ENCODE results near the gene GRIA3. TPM values are rescaled to one million over a fixed set of nuclear protein-coding genes. Genes with fewer than 3 reads are reported as not detected.

The GRIA3 gene
- total and polyA plus RNA-seq, 4 donors = 0.05 to 2.0 (median 0.37) TPM

DNA sequence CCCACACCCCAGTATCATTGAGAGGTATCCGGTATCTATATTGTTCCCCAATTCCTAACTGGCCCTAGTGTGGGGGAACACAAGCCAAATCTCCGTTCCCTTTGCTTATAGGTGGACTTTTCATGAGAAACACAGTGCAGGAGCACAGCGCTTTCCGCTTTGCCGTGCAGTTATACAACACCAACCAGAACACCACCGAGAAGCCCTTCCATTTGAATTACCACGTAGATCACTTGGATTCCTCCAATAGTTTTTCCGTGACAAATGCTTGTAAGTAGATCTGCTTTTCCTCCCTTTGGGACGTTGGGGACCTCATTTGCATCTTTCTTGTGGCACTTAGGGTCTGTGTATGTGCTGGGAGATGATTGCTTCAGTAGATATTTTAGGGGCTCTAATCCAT, 1.6 kb downstream of the GRIA3 start:
- H3K4me3 ChIP-seq = no peak overlapping the region
- no peak overlapping the region for H3K9ac ChIP-seq (ENCODE audit: insufficient read depth in 1 of 2, low read length in 2 of 2)

DNA sequence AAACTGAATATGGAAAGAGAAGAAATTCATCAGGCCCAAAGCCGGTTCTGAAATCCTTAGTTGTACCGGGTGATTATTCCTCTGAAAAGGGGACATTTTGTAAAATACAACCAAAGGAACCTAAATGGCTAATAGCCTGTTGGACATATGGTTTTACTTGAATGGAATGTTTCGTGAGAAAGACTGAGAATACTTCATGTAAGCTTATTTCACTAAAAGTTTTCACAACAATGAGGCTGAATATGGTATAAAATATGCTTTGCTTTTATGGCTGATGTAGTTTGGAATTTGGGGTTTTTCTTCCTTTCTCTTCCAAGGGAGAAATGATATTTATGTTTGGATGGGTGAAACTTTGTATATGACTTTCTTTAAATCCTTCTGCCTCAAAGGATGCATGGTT, 2.7 kb downstream of the GRIA3 start:
- Histone ChIP-seq H3K4me3 (no peak overlapping the region), H3K36me3 (ENCODE audit: control insufficient read depth in 4 of 4, insufficient read depth in 4 of 4, low read length in 4 of 4) (no peaks in the 10 kb centered on the region), H3K4me1 (ENCODE audit: control insufficient read depth in 5 of 5, insufficient read depth in 5 of 5, low read length in 5 of 5) (no peaks in the 10 kb centered on the region), H3K9ac (ENCODE audit: insufficient read depth in 1 of 2, low read length in 2 of 2) (no peak overlapping the region), H3K27me3 (ENCODE audit: control insufficient read depth in 3 of 3, insufficient read depth in 3 of 3, low read length in 2 of 3) (peaks cover 4 to 28% (median 18%) of the 10 kb centered on the region in 3 donors), H3K9me3 (ENCODE audit: control insufficient read depth in 4 of 4, insufficient read depth in 3 of 4, low read length in 3 of 4) (no peaks in the 10 kb centered on the region), H3K27ac (ENCODE audit: low read depth in 1 of 2, low read length in 1 of 2) (no peak overlapping the region)
- 69 to 92% methylated on average over 3 of the region's 3 CpGs for WGBS, 2 donors
- TF ChIP-seq, protein P1, sequence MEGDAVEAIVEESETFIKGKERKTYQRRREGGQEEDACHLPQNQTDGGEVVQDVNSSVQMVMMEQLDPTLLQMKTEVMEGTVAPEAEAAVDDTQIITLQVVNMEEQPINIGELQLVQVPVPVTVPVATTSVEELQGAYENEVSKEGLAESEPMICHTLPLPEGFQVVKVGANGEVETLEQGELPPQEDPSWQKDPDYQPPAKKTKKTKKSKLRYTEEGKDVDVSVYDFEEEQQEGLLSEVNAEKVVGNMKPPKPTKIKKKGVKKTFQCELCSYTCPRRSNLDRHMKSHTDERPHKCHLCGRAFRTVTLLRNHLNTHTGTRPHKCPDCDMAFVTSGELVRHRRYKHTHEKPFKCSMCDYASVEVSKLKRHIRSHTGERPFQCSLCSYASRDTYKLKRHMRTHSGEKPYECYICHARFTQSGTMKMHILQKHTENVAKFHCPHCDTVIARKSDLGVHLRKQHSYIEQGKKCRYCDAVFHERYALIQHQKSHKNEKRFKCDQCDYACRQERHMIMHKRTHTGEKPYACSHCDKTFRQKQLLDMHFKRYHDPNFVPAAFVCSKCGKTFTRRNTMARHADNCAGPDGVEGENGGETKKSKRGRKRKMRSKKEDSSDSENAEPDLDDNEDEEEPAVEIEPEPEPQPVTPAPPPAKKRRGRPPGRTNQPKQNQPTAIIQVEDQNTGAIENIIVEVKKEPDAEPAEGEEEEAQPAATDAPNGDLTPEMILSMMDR (IDR thresholded peaks at IDR 0.05; ENCODE audit: control extremely low read depth, extremely low read depth) = no peak
- no peak for ATAC-seq (ENCODE audit: insufficient read depth, low FRiP score)
- no peak for DNase-seq

More for the DNA sequence above, 1.6 kb downstream of the GRIA3 start:
- DNase-seq (peak in 2 of 3 donors; percentile 4 to 11), ATAC-seq (ENCODE audit: insufficient read depth, low FRiP score) (no peak)
- TF ChIP-seq, protein P1 (IDR thresholded peaks at IDR 0.05; ENCODE audit: control extremely low read depth, extremely low read depth) = no peak
- Histone ChIP-seq H3K4me1 (ENCODE audit: control insufficient read depth in 5 of 5, insufficient read depth in 5 of 5, low read length in 5 of 5) (no peaks in the 10 kb centered on the region), H3K9me3 (ENCODE audit: control insufficient read depth in 4 of 4, insufficient read depth in 3 of 4, low read length in 3 of 4) (no peaks in the 10 kb centered on the region), H3K27me3 (ENCODE audit: control insufficient read depth in 3 of 3, insufficient read depth in 3 of 3, low read length in 2 of 3) (peaks cover 4 to 32% (median 18%) of the 10 kb centered on the region in 3 donors), H3K36me3 (ENCODE audit: control insufficient read depth in 4 of 4, insufficient read depth in 4 of 4, low read length in 4 of 4) (no peaks in the 10 kb centered on the region), H3K27ac (ENCODE audit: low read depth in 1 of 2, low read length in 1 of 2) (no peak overlapping the region)
- WGBS, 2 donors = 27 to 43% methylated on average over 9 of the region's 9 CpGs

DNA sequence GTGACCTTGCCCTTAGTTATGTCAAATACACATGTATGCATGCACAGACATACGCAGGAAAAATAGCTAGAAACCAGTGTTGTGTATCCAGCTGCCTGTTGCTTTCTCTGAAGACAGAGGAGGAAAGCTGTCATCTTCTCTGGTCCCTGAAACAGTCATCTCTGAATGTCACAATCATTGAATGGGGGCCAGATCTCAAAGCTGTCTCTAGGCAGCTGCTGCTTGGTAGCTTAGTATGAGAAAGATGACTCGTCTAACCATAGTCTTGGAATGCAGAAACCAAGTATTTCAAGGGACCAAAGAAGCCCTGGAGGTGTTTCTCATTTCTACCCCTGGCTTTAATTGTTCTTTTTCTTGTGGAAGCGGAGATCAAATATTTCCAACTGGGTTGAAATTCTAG, 4.0 kb downstream of the GRIA3 start:
- DNase-seq (no peak), ATAC-seq (ENCODE audit: insufficient read depth, low FRiP score) (no peak)
- TF ChIP-seq, protein P1 (IDR thresholded peaks at IDR 0.05; ENCODE audit: control extremely low read depth, extremely low read depth) = no peak
- Histone ChIP-seq H3K36me3 (ENCODE audit: control insufficient read depth in 4 of 4, insufficient read depth in 4 of 4, low read length in 4 of 4) (no peaks in the 10 kb centered on the region), H3K9ac (ENCODE audit: insufficient read depth in 1 of 2, low read length in 2 of 2) (no peak overlapping the region), H3K27me3 (ENCODE audit: control insufficient read depth in 3 of 3, insufficient read depth in 3 of 3, low read length in 2 of 3) (peaks cover 4 to 31% (median 18%) of the 10 kb centered on the region in 3 donors), H3K9me3 (ENCODE audit: control insufficient read depth in 4 of 4, insufficient read depth in 3 of 4, low read length in 3 of 4) (no peaks in the 10 kb centered on the region), H3K27ac (ENCODE audit: low read depth in 1 of 2, low read length in 1 of 2) (no peak overlapping the region), H3K4me1 (ENCODE audit: control insufficient read depth in 5 of 5, insufficient read depth in 5 of 5, low read length in 5 of 5) (no peaks in the 10 kb centered on the region), H3K4me3 (no peak overlapping the region)
- WGBS, 2 donors = 72 to 89% methylated on average over 3 of the region's 3 CpGs

DNA sequence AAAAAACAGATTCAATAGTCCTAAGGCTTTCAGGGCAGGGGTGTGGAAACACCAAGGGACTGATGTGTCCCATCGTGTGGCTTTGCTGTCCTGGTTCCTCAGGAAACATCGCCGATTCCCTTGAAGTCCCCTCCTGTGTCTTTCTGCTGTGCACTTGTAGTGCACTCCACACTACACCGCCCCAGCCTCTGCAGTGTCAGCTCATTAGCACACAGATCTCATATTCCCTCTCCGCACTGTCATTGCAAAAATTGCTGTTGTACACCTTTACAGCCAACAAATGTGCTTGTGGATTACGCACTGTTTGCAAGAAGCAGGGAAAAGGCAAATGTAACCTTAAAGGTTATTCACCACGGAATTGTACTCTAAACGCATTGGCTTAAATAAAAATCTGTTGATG, 5.3 kb downstream of the GRIA3 start:
- Histone ChIP-seq H3K36me3 (ENCODE audit: control insufficient read depth in 4 of 4, insufficient read depth in 4 of 4, low read length in 4 of 4) (no peaks in the 10 kb centered on the region), H3K4me1 (ENCODE audit: control insufficient read depth in 5 of 5, insufficient read depth in 5 of 5, low read length in 5 of 5) (no peaks in the 10 kb centered on the region), H3K27me3 (ENCODE audit: control insufficient read depth in 3 of 3, insufficient read depth in 3 of 3, low read length in 2 of 3) (peaks cover 4 to 32% (median 12%) of the 10 kb centered on the region in 3 donors), H3K27ac (ENCODE audit: low read depth in 1 of 2, low read length in 1 of 2) (no peak overlapping the region), H3K9me3 (ENCODE audit: control insufficient read depth in 4 of 4, insufficient read depth in 3 of 4, low read length in 3 of 4) (no peaks in the 10 kb centered on the region), H3K9ac (ENCODE audit: insufficient read depth in 1 of 2, low read length in 2 of 2) (no peak overlapping the region), H3K4me3 (no peak overlapping the region)
- TF ChIP-seq, protein P1 (IDR thresholded peaks at IDR 0.05; ENCODE audit: control extremely low read depth, extremely low read depth) = no peak
- WGBS, 2 donors = 73 to 84% methylated on average over 8 of the region's 8 CpGs
- DNase-seq (no peak), ATAC-seq (ENCODE audit: insufficient read depth, low FRiP score) (no peak)
